Chondrocyte (in vitro differentiated cells): ENCODE measurements around the gene PTGIS. TPM values are rescaled to one million over a fixed set of nuclear protein-coding genes. Genes with fewer than 3 reads are reported as not detected.
A peak's percentile ranks its signal among the peaks of the same experiment; 100 is the strongest.
"Not testable (repeated sequence)": the region's sequence is repeated elsewhere in the genome, so short reads cannot be mapped to it uniquely, and the experiment has no call there.

Experiments
- DNase-seq: peaks from one replicate; pipeline ENCODE4 v3.0.0; 2021; ENCODE audit warnings: mixed read lengths, low spot score
- H3K27ac Mint-ChIP-seq: one replicate; pipeline ENCODE4 v1.8.0; 2021; ENCODE audit warnings: mild to moderate bottlenecking, moderate library complexity, mixed read lengths; ENCODE audit not compliant: unreplicated experiment
- H3K27me3 Mint-ChIP-seq: 2 replicates; pipeline ENCODE4 v1.8.0; 2021; ENCODE audit warnings: low read depth, mixed read lengths
- H3K36me3 Mint-ChIP-seq: 2 replicates; pipeline ENCODE4 v1.8.0; 2021; ENCODE audit warnings: low read depth, mixed read lengths
- H3K4me1 Mint-ChIP-seq: 2 replicates; pipeline ENCODE4 v1.8.0; 2021; ENCODE audit warnings: low read depth, mild to moderate bottlenecking, mixed read lengths
- H3K4me3 Mint-ChIP-seq: one replicate; pipeline ENCODE4 v1.8.0; 2021; ENCODE audit warnings: mild to moderate bottlenecking, moderate library complexity, mixed read lengths; ENCODE audit not compliant: unreplicated experiment
- H3K9me3 Mint-ChIP-seq: 2 replicates; pipeline ENCODE4 v1.8.0; 2021; ENCODE audit warnings: low read depth, mixed read lengths
- total RNA-seq: library from RNA; stranded (reverse); gene quantifications from 3 replicates; pipeline ENCODE4 v1.2.1, GENCODE V29; 2021
- TF ChIP-seq, protein P1 (sequence below): fragments of 200-600 bp; sonication (generic); IDR thresholded peaks from 2 replicates; pipeline ENCODE4 v1.5.0; 2021; ENCODE audit warnings: antibody characterized with exemption, mild to moderate bottlenecking, moderate library complexity

PTGIS gene
- total RNA-seq, 1 donor from 2014 or later = 91.5 TPM

DNA sequence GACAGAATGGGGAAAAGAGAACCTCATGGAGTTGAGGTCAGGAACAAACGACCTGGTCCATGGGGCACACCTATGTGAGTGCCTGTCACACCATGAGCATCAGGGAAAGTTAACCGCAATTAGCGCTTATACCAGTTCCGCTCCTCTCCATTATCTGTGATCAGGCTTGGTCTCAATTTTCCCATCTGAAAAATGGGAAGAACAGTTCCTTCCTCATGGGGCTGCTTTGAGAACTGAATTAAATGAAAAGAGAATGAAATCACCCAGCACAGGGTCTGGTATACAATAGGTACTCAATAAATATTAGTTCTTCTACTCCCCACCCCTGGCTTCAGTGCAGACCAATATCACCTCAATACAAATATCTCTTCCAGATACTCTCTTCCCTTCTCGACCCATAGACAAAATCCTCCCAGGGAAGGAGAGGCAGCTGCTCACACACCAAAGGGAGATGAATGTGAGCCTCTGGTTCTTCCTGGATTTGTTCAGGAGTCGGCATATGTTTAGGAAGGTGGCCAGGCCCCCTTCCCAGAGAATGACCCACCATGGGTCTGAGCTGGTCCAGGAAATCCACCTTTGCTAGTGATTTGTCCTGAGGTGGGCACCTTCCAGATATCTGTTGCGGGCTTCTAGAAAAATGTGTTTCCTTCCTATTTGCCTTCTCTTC, 2.4 kb upstream of the PTGIS start:
- H3K9me3 Mint-ChIP-seq = no peaks in the 10 kb centered on the region
- peaks cover 3% of the 10 kb centered on the region for H3K36me3 Mint-ChIP-seq
- no peak overlapping the region for H3K4me3 Mint-ChIP-seq
- TF ChIP-seq, protein P1, sequence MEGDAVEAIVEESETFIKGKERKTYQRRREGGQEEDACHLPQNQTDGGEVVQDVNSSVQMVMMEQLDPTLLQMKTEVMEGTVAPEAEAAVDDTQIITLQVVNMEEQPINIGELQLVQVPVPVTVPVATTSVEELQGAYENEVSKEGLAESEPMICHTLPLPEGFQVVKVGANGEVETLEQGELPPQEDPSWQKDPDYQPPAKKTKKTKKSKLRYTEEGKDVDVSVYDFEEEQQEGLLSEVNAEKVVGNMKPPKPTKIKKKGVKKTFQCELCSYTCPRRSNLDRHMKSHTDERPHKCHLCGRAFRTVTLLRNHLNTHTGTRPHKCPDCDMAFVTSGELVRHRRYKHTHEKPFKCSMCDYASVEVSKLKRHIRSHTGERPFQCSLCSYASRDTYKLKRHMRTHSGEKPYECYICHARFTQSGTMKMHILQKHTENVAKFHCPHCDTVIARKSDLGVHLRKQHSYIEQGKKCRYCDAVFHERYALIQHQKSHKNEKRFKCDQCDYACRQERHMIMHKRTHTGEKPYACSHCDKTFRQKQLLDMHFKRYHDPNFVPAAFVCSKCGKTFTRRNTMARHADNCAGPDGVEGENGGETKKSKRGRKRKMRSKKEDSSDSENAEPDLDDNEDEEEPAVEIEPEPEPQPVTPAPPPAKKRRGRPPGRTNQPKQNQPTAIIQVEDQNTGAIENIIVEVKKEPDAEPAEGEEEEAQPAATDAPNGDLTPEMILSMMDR = no peak
- no peak for DNase-seq
- H3K27ac Mint-ChIP-seq = peak overlapping the region; percentile 46
- peaks cover 80% of the 10 kb centered on the region for H3K4me1 Mint-ChIP-seq
- H3K27me3 Mint-ChIP-seq = no peaks in the 10 kb centered on the region

DNA sequence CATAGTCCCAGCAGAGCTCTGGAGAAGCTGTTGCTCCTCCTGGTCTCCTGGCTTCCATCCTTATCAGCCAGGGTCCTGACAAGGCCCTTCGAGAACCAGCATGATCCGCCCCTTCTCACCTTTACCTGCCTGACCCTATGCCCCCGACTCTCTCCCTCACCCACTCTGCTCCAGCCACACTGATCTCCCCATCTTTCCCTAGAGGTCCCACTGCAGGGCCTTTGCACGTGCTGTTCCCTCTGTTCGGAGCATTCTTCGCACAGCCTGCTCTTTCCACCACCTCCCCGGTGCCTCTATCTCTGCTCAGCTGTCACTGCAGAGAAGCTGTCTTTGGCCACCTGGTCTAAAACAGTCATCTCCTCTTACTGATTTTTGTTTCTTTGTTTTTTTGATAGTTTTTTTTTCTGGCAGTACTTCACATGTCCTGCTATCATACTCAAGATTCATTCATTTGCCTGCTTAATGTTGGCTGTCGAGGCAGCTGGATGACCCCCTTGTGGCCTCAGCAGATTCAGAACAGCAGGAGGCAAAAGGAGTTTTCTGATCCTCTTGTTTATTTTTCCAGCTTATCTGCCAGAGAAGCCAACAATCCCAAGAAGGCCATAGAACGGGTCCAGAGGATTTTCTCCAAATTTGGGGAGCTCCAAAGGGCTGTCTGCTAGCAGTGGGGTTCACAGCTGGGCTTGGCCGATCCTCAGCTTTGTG, 1.6 kb upstream of the PTGIS start:
- Mint-ChIP-seq H3K4me1 (peaks cover 80% of the 10 kb centered on the region), H3K27ac (peak overlapping the region; percentile 84)
- DNase-seq = no peak

DNA sequence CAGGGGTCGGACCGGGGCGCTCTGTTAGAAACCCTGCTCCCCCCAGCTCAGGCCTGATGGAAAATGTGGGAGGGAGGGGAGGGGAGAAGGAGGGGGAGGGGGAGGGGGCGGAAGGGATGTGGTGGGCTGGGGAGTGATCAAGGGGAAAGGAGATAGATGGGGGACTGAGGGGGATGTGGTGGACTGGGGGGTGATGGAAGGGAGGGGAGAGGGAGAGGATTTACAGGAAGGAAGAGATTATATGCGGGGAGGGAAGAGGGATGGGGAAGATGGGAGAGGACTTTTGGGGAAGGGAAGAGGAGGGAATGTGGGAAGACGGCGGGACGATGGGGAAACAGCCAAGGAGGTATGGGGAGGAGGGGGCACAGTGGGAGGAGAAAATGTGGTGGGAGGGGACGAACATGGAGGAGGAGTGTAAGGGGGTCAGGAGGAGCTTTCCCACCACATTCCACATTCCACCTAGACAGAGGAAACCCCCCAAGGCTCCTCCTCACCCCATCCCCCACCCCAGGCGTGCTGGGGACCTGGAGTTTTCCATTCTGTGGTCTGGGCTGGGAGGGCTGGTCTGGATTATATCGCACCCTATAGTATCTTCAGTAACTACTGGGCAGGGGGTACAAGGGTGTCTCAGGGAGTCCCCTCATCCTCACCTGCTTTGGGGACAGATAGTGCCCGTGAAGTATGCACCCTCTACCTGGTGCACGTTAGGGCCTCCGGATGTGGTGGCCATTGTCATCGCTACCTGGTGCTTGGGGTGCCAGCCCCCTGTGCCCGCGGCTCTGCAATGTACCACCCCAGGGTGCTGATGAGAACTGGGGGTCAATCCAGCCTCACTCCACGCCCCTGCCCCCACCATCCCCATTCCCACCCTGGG, 578 bp upstream of the PTGIS start:
- no peaks in the 10 kb centered on the region for H3K9me3 Mint-ChIP-seq
- peaks cover 5% of the 10 kb centered on the region for H3K36me3 Mint-ChIP-seq
- TF ChIP-seq, protein P1 = no peak
- H3K27me3 Mint-ChIP-seq = no peaks in the 10 kb centered on the region
- peaks cover 80% of the 10 kb centered on the region for H3K4me1 Mint-ChIP-seq
- peak overlapping the region; percentile 54 for H3K27ac Mint-ChIP-seq
- H3K4me3 Mint-ChIP-seq = peak overlapping the region; percentile 69
- DNase-seq = no peak

More for the DNA sequence above, 1.6 kb upstream of the PTGIS start:
- TF ChIP-seq, protein P1 = no peak
- Mint-ChIP-seq H3K4me3 (peak overlapping the region; percentile 24), H3K36me3 (peaks cover 3% of the 10 kb centered on the region), H3K27me3 (no peaks in the 10 kb centered on the region), H3K9me3 (no peaks in the 10 kb centered on the region)

DNA sequence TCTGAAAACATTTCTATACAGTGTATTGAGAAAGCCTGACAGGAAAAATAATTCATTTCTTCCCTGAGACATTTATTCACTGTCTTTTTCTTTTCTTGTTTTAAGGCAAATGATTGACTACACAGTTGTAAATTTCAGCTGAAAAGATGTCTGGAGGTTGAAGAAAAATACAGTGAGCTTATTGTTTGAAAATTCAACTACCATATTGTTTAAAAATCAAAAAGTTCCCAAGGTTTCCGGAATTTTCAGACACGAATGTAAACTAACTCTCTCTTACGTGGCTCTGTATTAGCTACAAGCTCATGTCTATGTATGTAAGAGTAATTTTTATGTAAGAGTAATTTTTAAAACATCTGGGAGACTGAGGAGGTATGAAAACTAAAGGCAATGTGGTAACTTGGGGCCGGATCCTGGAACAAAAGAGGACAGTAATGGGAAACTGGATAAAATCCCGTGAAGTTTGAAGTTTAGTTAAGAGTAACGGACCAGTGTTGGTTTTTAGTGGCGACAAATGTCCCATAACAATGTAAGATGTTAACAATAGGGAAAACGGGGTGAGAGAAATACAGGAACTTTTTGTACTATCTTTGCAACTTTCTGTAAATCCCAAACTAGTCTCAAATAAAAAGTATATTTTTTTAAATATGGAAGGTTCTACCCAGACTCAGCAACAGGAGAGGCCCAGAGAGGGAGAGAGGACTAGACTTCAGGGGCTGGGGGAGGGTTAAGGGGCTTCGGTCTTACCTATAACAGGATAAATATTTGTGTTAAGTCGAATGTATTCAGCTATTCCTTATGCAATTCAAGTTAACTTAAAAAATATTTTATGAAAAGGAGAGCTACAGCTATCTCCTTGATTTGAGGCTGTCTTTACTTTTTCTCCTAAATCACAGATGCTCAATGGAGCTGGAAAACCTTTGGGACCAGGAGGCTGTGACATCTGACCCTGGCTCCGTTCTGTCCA, 1.3 kb downstream of the PTGIS start:
- DNase-seq = no peak
- H3K4me1 Mint-ChIP-seq = peaks cover 82% of the 10 kb centered on the region
- H3K4me3 Mint-ChIP-seq = peak overlapping the region; percentile 68
- peaks cover 5% of the 10 kb centered on the region for H3K36me3 Mint-ChIP-seq
- no peaks in the 10 kb centered on the region for H3K9me3 Mint-ChIP-seq
- TF ChIP-seq, protein P1 = no peak
- peak overlapping the region; percentile 90 for H3K27ac Mint-ChIP-seq
- no peaks in the 10 kb centered on the region for H3K27me3 Mint-ChIP-seq

DNA sequence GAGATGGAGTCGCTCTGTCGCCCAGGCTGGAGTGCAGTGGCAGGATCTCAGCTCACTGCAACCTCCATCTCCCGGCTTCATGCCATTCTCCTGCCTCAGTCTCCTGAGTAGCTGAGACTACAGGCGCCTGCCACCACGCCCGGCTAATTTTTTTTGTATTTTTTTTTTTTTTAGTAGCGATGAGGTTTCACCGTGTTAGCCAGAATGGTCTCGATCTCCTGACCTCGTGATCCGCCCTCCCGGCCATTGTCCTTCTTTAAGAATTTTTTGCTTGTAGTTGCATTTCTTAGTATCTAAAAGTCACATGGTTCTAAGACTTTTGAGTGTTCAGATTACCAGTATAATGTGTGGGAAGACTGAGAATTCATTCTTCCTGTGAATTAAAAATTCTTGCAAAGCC, 2.9 kb downstream of the PTGIS start:
- Mint-ChIP-seq H3K27ac (peak overlapping the region; percentile 90), H3K4me1 (peaks cover 82% of the 10 kb centered on the region), H3K4me3 (peak overlapping the region; percentile 68), H3K36me3 (peaks cover 10% of the 10 kb centered on the region)
- H3K27me3 Mint-ChIP-seq, H3K9me3 Mint-ChIP-seq, DNase-seq: not testable (repeated sequence)
